ENCODE results near the gene GTF3C2. TPM values are rescaled to one million over a fixed set of nuclear protein-coding genes. Genes with fewer than 3 reads are reported as not detected.

GTF3C2 gene
- total RNA-seq, 1 donor: 36.7 TPM

DNA sequence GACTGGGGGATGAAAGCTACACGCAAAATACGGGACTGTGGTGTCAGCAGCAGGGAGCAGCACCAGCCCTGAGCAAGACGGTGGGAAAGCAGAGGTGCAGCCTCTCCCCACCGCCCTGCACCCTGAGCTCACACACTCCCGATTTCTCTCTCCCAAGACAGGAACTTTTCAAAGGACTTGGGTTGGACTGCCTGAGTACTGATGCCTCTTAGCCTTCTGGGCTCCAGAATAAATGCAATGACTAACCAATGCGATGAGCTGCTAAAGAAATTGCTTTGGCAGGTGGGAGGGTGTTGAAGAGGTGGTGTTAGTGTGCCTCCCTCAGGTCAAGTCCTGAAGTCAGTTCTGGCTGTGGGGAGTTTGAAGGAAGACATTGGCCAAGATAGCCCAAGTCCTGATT is 64.7 kb downstream of the GTF3C2 start:
- TF ChIP-seq, protein P1, sequence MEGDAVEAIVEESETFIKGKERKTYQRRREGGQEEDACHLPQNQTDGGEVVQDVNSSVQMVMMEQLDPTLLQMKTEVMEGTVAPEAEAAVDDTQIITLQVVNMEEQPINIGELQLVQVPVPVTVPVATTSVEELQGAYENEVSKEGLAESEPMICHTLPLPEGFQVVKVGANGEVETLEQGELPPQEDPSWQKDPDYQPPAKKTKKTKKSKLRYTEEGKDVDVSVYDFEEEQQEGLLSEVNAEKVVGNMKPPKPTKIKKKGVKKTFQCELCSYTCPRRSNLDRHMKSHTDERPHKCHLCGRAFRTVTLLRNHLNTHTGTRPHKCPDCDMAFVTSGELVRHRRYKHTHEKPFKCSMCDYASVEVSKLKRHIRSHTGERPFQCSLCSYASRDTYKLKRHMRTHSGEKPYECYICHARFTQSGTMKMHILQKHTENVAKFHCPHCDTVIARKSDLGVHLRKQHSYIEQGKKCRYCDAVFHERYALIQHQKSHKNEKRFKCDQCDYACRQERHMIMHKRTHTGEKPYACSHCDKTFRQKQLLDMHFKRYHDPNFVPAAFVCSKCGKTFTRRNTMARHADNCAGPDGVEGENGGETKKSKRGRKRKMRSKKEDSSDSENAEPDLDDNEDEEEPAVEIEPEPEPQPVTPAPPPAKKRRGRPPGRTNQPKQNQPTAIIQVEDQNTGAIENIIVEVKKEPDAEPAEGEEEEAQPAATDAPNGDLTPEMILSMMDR (IDR thresholded peaks at IDR 0.05; ENCODE audit: insufficient read depth, low read depth, low read length): no peak
- no peak overlapping the region for H3K4me3 ChIP-seq (ENCODE audit: low read depth, low read length)

DNA sequence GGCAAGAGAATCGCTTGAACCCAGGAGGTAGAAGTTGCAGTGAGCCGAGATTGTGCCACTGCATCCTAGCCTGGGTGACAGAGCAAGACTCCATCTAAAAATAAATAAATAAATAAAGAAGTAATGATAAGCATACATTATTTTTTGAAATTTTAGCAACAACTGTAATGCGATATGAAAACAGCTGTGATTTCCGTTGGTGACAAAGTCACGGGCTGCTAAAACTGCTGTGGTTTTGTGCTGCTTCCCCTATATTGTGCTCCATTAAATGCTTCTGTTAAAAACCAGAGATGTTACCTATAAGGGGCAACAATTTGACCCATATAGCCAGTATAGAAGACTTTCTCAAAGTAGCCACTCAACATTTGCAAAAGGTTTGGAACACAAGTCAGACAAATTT is 66.0 kb downstream of the GTF3C2 start:
- no peak for DNase-seq (ENCODE audit: low read depth)
- H3K4me3 ChIP-seq (ENCODE audit: low read depth, low read length): no peak overlapping the region
- TF ChIP-seq, protein P1 (IDR thresholded peaks at IDR 0.05; ENCODE audit: insufficient read depth, low read depth, low read length): no peak

More for the DNA sequence above, 64.7 kb downstream of the GTF3C2 start:
- DNase-seq (ENCODE audit: low read depth): no peak

- H3K4me3 ChIP-seq (ENCODE audit: low read depth, low read length): no peak overlapping the region
- DNase-seq (ENCODE audit: low read depth): no peak
- TF ChIP-seq, protein P1 (IDR thresholded peaks at IDR 0.05; ENCODE audit: insufficient read depth, low read depth, low read length): no peak
Measured at GRCh38 chr2:27288610-27289009, 68.0 kb downstream of the GTF3C2 start.

- DNase-seq (ENCODE audit: low read depth): no peak
- TF ChIP-seq, protein P1 (IDR thresholded peaks at IDR 0.05; ENCODE audit: insufficient read depth, low read depth, low read length): no peak
- H3K4me3 ChIP-seq (ENCODE audit: low read depth, low read length): no peak overlapping the region
Measured at GRCh38 chr2:27285481-27285880, 71.1 kb downstream of the GTF3C2 start.

GRCh38 chr2:27284996-27285395 is 71.6 kb downstream of the GTF3C2 start:
- TF ChIP-seq, protein P1 (IDR thresholded peaks at IDR 0.05; ENCODE audit: insufficient read depth, low read depth, low read length): no peak
- DNase-seq (ENCODE audit: low read depth): no peak
- no peak overlapping the region for H3K4me3 ChIP-seq (ENCODE audit: low read depth, low read length)

DNA sequence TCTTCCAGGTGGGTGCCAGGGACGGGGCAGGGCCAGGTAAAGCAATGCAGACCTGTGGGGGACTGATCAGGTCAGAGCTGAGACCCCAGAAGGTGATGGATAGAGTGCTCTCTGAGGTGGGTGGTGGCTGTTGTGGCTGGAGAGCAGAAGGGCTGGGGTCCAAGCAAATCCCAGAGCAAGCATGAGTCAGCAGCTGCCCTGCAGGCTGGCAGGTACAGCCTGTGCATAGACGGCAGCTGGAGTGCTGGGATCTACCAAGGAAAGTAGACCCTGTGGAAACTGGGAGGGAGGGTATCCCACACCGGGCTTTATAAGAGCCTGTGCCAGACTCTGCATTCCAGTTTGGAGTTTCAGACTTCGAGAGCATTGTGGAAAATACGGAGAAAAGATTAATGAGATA is 73.7 kb downstream of the GTF3C2 start:
- no peak overlapping the region for H3K4me3 ChIP-seq (ENCODE audit: low read depth, low read length)
- no peak for DNase-seq (ENCODE audit: low read depth)
- TF ChIP-seq, protein P1 (IDR thresholded peaks at IDR 0.05; ENCODE audit: insufficient read depth, low read depth, low read length): no peak

DNA sequence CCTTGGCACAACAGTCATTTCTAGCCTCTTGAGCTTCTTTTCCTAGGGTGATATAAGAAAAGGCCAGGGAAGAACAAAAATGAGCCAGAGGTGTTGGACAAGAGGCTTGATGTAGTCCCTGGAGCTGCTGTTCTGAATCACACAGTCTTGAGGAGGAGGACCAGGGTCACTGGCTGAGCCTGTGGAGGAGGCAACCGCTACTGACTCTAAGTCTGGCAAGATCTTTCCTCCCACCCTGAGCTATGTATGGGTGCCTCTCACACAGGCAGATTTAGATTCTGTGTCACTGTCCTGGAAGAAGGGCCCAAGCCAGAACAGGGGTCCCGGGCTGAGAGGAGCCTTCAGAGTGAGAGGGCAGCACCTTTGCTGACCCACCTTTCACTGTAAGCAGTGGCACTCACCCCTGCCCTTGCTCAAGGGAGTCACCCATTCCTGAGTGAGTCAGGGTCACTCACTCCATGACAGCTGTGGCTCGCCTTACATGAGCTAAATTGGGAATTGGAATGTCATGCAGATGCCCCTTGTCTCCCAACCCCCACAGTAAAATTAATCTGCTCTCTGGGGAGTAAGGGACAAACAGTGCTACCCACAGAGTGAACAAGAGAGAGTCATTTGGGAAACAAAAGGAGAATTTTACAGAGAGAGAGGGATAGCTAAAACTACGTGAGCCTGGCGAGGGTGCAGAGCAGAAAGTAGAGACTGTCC is 74.6 kb downstream of the GTF3C2 start, which contains the start of gene TRIM54:
TRIM54 (plus strand) TSS at position 575 of the 705 bp plus-strand sequence. CDS start 303 bp downstream, outside the sequence.
- DNase-seq (ENCODE audit: low read depth): peak; percentile 26
- H3K4me3 ChIP-seq (ENCODE audit: low read depth, low read length): no peak within 1 kb of the TSS
- TF ChIP-seq, protein P1 (IDR thresholded peaks at IDR 0.05; ENCODE audit: insufficient read depth, low read depth, low read length): no peak

Measured in fibroblast of villous mesenchyme (primary cell).